OCI-LY1 (cell line): Measurements from ENCODE around the gene MRPL41.

ENCODE experiments used
- H2AFZ ChIP-seq: fragments of 200-600 bp; sonication (generic), shearing (Covaris generic); 2 replicates; pipeline ENCODE4 v1.6.0; 2014; ENCODE audit warnings: antibody characterized with exemption, mild to moderate bottlenecking, low read length
- H3F3A ChIP-seq: fragments of 200-600 bp; sonication (generic), shearing (Covaris generic); 2 replicates; pipeline ENCODE4 v1.6.0; 2014; ENCODE audit warnings: mild to moderate bottlenecking, antibody characterized with exemption, low read length, moderate library complexity; ENCODE audit not compliant: insufficient read depth
- H3K27ac ChIP-seq: fragments of 200-600 bp; sonication (generic); 2 replicates; pipeline ENCODE4 v1.5.1; 2014; ENCODE audit warnings: low read length, mixed run types, mild to moderate bottlenecking, low read depth; ENCODE audit not compliant: poor library complexity, severe bottlenecking
- H3K27me3 ChIP-seq: fragments of 200-600 bp; sonication (generic); 2 replicates; pipeline ENCODE4 v1.6.0; 2014; ENCODE audit warnings: antibody characterized with exemption, mild to moderate bottlenecking, low read length, moderate library complexity; ENCODE audit not compliant: insufficient read depth
- H3K36me3 ChIP-seq: fragments of 200-600 bp; sonication (generic); 2 replicates; pipeline ENCODE4 v1.6.1; 2014; ENCODE audit warnings: mild to moderate bottlenecking, antibody characterized with exemption, low read length, moderate library complexity, mixed read lengths; ENCODE audit not compliant: insufficient read depth
- H3K4me1 ChIP-seq: fragments of 200-600 bp; sonication (generic); 2 replicates; pipeline ENCODE4 v1.5.1; 2014; ENCODE audit warnings: mild to moderate bottlenecking, low read length, moderate library complexity; ENCODE audit not compliant: insufficient read depth, severe bottlenecking
- H3K4me2 ChIP-seq: fragments of 200-600 bp; sonication (generic), shearing (Covaris generic); 2 replicates; pipeline ENCODE4 v1.6.1; 2014; ENCODE audit warnings: low read length
- H3K4me3 ChIP-seq: fragments of 200-600 bp; sonication (generic); 2 replicates; pipeline ENCODE4 v1.5.1; 2014; ENCODE audit warnings: low read length, low read depth, mild to moderate bottlenecking, mixed read lengths; ENCODE audit not compliant: poor library complexity, severe bottlenecking
- H3K79me2 ChIP-seq: fragments of 200-600 bp; shearing (Covaris generic); 2 replicates; pipeline ENCODE4 v1.6.1; 2016; ENCODE audit warnings: mixed run types, low read length, mixed read lengths; ENCODE audit not compliant: insufficient read depth
- H3K9ac ChIP-seq: fragments of 200-600 bp; sonication (generic), shearing (Covaris generic); 2 replicates; pipeline ENCODE4 v1.6.1; 2014; ENCODE audit warnings: mild to moderate bottlenecking, low read length, mixed read lengths
- H3K9me2 ChIP-seq: fragments of 200-600 bp; sonication (generic), shearing (Covaris generic); 2 replicates; pipeline ENCODE4 v1.6.1; 2014; ENCODE audit warnings: low read depth, mild to moderate bottlenecking, low read length, mixed read lengths
- H3K9me3 ChIP-seq: fragments of 200-600 bp; shearing (Covaris generic); 2 replicates; pipeline ENCODE4 v1.6.1; 2014; ENCODE audit warnings: low read length, mixed read lengths
- H4K20me1 ChIP-seq: fragments of 200-600 bp; sonication (generic), shearing (Covaris generic); 2 replicates; pipeline ENCODE4 v1.6.0; 2016; ENCODE audit warnings: mild to moderate bottlenecking, low read length; ENCODE audit not compliant: insufficient read depth
- EZH2 ChIP-seq: fragments of 200-600 bp; sonication (generic), shearing (Covaris generic); IDR thresholded peaks from 2 replicates; pipeline ENCODE4 v1.8.0; 2017; ENCODE audit warnings: borderline replicate concordance, mixed run types, mild to moderate bottlenecking, antibody characterized with exemption, low read length, moderate library complexity, mixed read lengths
- TF ChIP-seq, protein P1 (sequence below): fragments of 200-600 bp; sonication (generic), shearing (Covaris generic); IDR thresholded peaks from 2 replicates; pipeline ENCODE4 v1.5.1; 2017; ENCODE audit warnings: mild to moderate bottlenecking, antibody characterized with exemption, low read length, moderate library complexity, mixed read lengths

MRPL41 gene

DNA sequence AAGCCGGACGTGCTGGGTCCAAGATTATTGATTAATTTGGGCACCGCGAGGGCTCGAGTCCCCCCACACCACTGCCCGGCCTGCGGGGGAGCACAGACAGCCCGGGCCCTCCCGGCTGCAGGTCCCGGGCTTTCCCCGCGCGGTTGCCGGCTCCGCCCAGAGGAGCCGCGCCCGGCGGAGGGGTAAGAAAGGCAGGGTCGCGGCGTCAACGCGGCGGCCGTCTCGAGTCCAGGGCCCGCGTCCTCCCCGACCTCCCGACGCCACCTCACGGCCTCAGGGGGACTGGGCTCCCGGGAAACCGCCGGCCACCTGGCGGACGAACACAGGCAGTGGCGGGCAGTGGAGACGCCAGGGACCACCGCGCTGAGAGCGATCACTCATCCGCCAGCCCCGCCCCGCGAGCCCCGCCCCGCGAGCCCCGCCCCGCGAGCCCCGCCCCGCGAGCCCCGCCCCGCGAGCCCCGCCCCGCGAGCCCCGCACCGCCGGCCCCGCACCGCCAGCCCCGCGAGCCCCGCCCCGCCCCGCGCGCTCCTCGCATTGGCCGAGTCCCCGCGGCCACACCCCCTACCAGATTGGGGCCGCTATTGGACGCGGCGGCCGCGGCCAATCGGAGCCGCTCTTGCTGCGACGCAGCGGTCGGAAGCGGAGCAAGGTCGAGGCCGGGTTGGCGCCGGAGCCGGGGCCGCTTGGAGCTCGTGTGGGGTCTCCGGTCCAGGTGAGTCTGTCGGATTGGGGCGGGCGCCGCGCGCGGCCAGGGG, at the start of gene MRPL41:
TSS of gene MRPL41 (plus strand) at position 616 of the 758 bp plus-strand sequence. CDS start 203 bp downstream, outside the sequence.
- Histone ChIP-seq H3F3A (no peaks in the 10 kb centered on the region), H3K4me2 (peak within 1 kb of the TSS; percentile 86), H3K4me3 (peak within 1 kb of the TSS; percentile 76), H3K4me1 (peaks cover 19% of the 10 kb centered on the region), H3K36me3 (peaks cover 28% of the 10 kb centered on the region), H3K27ac (peak within 1 kb of the TSS; percentile 51), H2AFZ (no peak within 1 kb of the TSS), H3K27me3 (no peaks in the 10 kb centered on the region), H4K20me1 (no peaks in the 10 kb centered on the region), H3K9ac (peak within 1 kb of the TSS; percentile 85), H3K9me2 (no peaks in the 10 kb centered on the region), H3K9me3 (no peaks in the 10 kb centered on the region), H3K79me2 (no peaks in the 10 kb centered on the region)
- TF ChIP-seq, protein P1, sequence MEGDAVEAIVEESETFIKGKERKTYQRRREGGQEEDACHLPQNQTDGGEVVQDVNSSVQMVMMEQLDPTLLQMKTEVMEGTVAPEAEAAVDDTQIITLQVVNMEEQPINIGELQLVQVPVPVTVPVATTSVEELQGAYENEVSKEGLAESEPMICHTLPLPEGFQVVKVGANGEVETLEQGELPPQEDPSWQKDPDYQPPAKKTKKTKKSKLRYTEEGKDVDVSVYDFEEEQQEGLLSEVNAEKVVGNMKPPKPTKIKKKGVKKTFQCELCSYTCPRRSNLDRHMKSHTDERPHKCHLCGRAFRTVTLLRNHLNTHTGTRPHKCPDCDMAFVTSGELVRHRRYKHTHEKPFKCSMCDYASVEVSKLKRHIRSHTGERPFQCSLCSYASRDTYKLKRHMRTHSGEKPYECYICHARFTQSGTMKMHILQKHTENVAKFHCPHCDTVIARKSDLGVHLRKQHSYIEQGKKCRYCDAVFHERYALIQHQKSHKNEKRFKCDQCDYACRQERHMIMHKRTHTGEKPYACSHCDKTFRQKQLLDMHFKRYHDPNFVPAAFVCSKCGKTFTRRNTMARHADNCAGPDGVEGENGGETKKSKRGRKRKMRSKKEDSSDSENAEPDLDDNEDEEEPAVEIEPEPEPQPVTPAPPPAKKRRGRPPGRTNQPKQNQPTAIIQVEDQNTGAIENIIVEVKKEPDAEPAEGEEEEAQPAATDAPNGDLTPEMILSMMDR = peak; percentile 34; the same call in 1 of the 2 replicates
- TF ChIP-seq EZH2 = no peak

GRCh38 chr9:137502008-137502911, 49.4 kb upstream of the MRPL41 start:
- H3K4me3 ChIP-seq = no peak overlapping the region

DNA sequence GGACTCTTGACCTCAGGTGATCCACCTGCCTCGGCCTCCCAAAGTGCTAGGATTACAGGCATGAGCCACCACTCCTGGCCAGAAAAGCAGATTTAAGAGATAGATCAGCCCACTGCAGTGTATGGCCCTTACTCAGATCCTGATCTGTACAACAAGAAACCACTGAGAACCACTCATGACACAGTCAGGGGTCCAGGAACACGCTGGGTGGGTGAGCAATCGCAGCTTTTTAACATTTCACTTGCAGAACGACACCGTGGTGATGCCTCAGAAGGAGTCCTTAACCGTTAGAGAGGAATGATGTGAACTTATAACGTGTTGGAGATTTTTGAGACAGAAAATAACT, 47.3 kb upstream of the MRPL41 start:
- Histone ChIP-seq H3K79me2 (no peaks in the 10 kb centered on the region), H3K9me2 (no peaks in the 10 kb centered on the region), H3K27ac (no peak overlapping the region), H4K20me1 (no peaks in the 10 kb centered on the region), H2AFZ (no peak overlapping the region), H3K4me3 (no peak overlapping the region), H3F3A (no peaks in the 10 kb centered on the region), H3K9ac (no peak overlapping the region), H3K36me3 (no peaks in the 10 kb centered on the region), H3K4me1 (no peaks in the 10 kb centered on the region), H3K4me2 (no peak overlapping the region), H3K9me3 (no peaks in the 10 kb centered on the region), H3K27me3 (no peaks in the 10 kb centered on the region)
- no peak for TF ChIP-seq EZH2
- TF ChIP-seq, protein P1 = no peak

More at GRCh38 chr9:137502008-137502911, 49.4 kb upstream of the MRPL41 start:
- Histone ChIP-seq H2AFZ (no peak overlapping the region), H3K27me3 (no peaks in the 10 kb centered on the region), H3K9ac (no peak overlapping the region), H3K9me2 (no peaks in the 10 kb centered on the region), H4K20me1 (no peaks in the 10 kb centered on the region), H3K27ac (no peak overlapping the region), H3K9me3 (no peaks in the 10 kb centered on the region), H3K36me3 (no peaks in the 10 kb centered on the region), H3F3A (no peaks in the 10 kb centered on the region), H3K79me2 (no peaks in the 10 kb centered on the region), H3K4me2 (no peak overlapping the region), H3K4me1 (no peaks in the 10 kb centered on the region)
- no peak for TF ChIP-seq EZH2
- TF ChIP-seq, protein P1 = no peak
